Endothelial cell of umbilical vein (primary cell): ENCODE data around the gene PACSIN2. TPM values are rescaled to one million over a fixed set of nuclear protein-coding genes. Genes with fewer than 3 reads are reported as not detected.

Source experiments
- BruUV-seq: library from RNA; stranded (reverse); fragments of 400-500 nt; replicated peaks from 2 replicates; lab custom pipeline; 2021; lab: Mats Ljungman, UMichigan
- CTCF ChIA-PET: fragments of 300-600, 350-600 bp; sonication (Branson Sonifier 250); formaldehyde crosslinking; loops from one replicate; lab custom pipeline; 2021; ENCODE audit warnings: antibody characterized with exemption, inconsistent platforms; lab: Charles Lee
- POLR2A ChIA-PET: fragments of 300-600, 350-600 bp; sonication (Branson Sonifier 250); formaldehyde crosslinking; loops from one replicate; lab custom pipeline; 2021; ENCODE audit warnings: antibody characterized with exemption, inconsistent platforms; lab: Charles Lee
- DNase-seq: peaks from one replicate; pipeline ENCODE4 v3.0.0-alpha.2; 2011; ENCODE audit warnings: low read depth, low spot score
- FAIRE-seq: peaks from 2 replicates; lab custom pipeline; 2011; peaks lifted over from hg19 to GRCh38; lab: Jason Lieb, UNC
- H2AFZ ChIP-seq: 2 replicates; pipeline ENCODE4 v1.6.0; 2012; ENCODE audit warnings: low read depth, low read length, control low read depth, inconsistent platforms
- H3K27ac ChIP-seq: 2 replicates; pipeline ENCODE4 v1.5.1; 2011; ENCODE audit warnings: low read depth, mild to moderate bottlenecking, control low read depth, low read length, moderate library complexity; ENCODE audit not compliant: insufficient read depth
- H3K27me3 ChIP-seq, 2 experiments: 2 replicates each; pipeline versions ENCODE4 v1.6.0 to v1.6.1; 2011; ENCODE audit warnings: low read length in 2 of 2, mixed read lengths in 1 of 2; ENCODE audit not compliant: control insufficient read depth in 2 of 2, insufficient read depth in 2 of 2
- H3K36me3 ChIP-seq, 2 experiments: 2 replicates in 1 of 2; 3 replicates in 1 of 2; pipeline ENCODE4 v1.5.1; 2011; ENCODE audit warnings: low read length in 2 of 2, mild to moderate bottlenecking in 1 of 2, moderate library complexity in 1 of 2; ENCODE audit not compliant: control insufficient read depth in 2 of 2, insufficient read depth in 2 of 2; ENCODE audit errors: extremely low read depth in 1 of 2
- H3K4me1 ChIP-seq: 3 replicates; pipeline ENCODE4 v1.5.1; 2011; ENCODE audit warnings: mild to moderate bottlenecking, low read length; ENCODE audit not compliant: control insufficient read depth, insufficient read depth; ENCODE audit errors: extremely low read depth
- H3K4me2 ChIP-seq: 2 replicates; pipeline ENCODE4 v1.6.1; 2011; ENCODE audit warnings: low read length, control low read depth, mixed read lengths; ENCODE audit not compliant: insufficient read depth
- H3K4me3 ChIP-seq, 3 experiments: fragments of 200-600 bp in 1 of 3; sonication (generic), shearing (Covaris generic) in 1 of 3; replicated peaks in 1 of 3; 2 replicates each; pipeline ENCODE4 v1.5.1; 2011 to 2016; ENCODE audit warnings: control low read depth in 3 of 3, low read length in 3 of 3, mild to moderate bottlenecking in 2 of 3, inconsistent platforms in 1 of 3, low read depth in 1 of 3, moderate library complexity in 1 of 3; ENCODE audit not compliant: insufficient read depth in 1 of 3
- H3K79me2 ChIP-seq: 2 replicates; pipeline ENCODE4 v1.6.0; 2012; ENCODE audit warnings: low read length, inconsistent platforms; ENCODE audit not compliant: control insufficient read depth, insufficient read depth
- H3K9ac ChIP-seq: replicated peaks from 2 replicates; pipeline ENCODE3; 2011; ENCODE audit warnings: low read length, control low read depth; ENCODE audit not compliant: insufficient read depth; ENCODE audit errors: extremely low read depth
- H3K9me1 ChIP-seq: replicated peaks from 3 replicates; pipeline ENCODE4 v1.6.0; 2011; ENCODE audit warnings: mild to moderate bottlenecking, low read length; ENCODE audit not compliant: control insufficient read depth, insufficient read depth; ENCODE audit errors: extremely low read depth
- H3K9me3 ChIP-seq: replicated peaks from 2 replicates; pipeline ENCODE4 v1.5.1; 2012; ENCODE audit warnings: low read length, inconsistent platforms; ENCODE audit not compliant: control insufficient read depth, insufficient read depth
- H4K20me1 ChIP-seq: replicated peaks from 2 replicates; pipeline ENCODE3; 2011; ENCODE audit warnings: mild to moderate bottlenecking, low read length; ENCODE audit not compliant: control insufficient read depth, insufficient read depth; ENCODE audit errors: extremely low read depth
- EZH2 ChIP-seq: IDR thresholded peaks from 2 replicates; pipeline ENCODE4 v1.6.1; 2012; ENCODE audit warnings: borderline replicate concordance, low read depth, mild to moderate bottlenecking, moderate library complexity, low read length, inconsistent platforms; ENCODE audit not compliant: severe bottlenecking
- GATA2 ChIP-seq: IDR thresholded peaks from 2 replicates; pipeline ENCODE4 v1.7.0; 2011; ENCODE audit warnings: low read depth, mild to moderate bottlenecking, moderate library complexity, mixed read lengths, low read length; ENCODE audit not compliant: insufficient read length, insufficient read depth
- JUN ChIP-seq: IDR thresholded peaks from 2 replicates; pipeline ENCODE4 v1.6.1; 2011; ENCODE audit warnings: borderline replicate concordance, low read depth; ENCODE audit not compliant: insufficient read length, insufficient read depth
- MYC ChIP-seq: IDR thresholded peaks from one replicate; pipeline ENCODE4 v1.6.1; 2011; ENCODE audit warnings: mild to moderate bottlenecking, low read depth, low read length
- POLR2A ChIP-seq: IDR thresholded peaks from 2 replicates; pipeline ENCODE4 v1.6.1; 2012; ENCODE audit warnings: low read depth, mild to moderate bottlenecking, control low read depth, low read length
- dilution Hi-C: fragments of 300-500 bp; cut with MboI; formaldehyde crosslinking; loops from one replicate; pipeline ENCODE4 v1.15.0; 2019; ENCODE audit warnings: low sequenced_read_pairs; ENCODE audit not compliant: extremely low pct_ligation_motif_present
- intact Hi-C: fragments of 100-400 bp; cut with micrococcal nuclease; formaldehyde crosslinking; loops from one replicate; pipeline ENCODE4 v1.10.0; 2022
- polyA plus RNA-seq, 4 experiments: library from polyadenylated mRNA; depleted of rRNA in 3 of 4; stranded (reverse) in 3 of 4; unstranded in 1 of 4; fragments of >200 nt; gene quantifications; 2 replicates each; pipeline versions ENCODE4 v1.2.1 to v1.2.3, GENCODE V29; 2011 to 2012; ENCODE audit warnings: missing spikeins in 1 of 4
- total RNA-seq: library from RNA; stranded (reverse); gene quantifications from 2 replicates; pipeline ENCODE4 v1.2.3, GENCODE V29; 2021
- TF ChIP-seq, protein P1 (sequence below), 2 donors: IDR thresholded peaks; 1 replicate in 1 of 2; 2 replicates in 1 of 2; pipeline ENCODE4 v1.5.1; 2011; ENCODE audit warnings: low read length in 2 of 2, mild to moderate bottlenecking in 2 of 2, moderate library complexity in 2 of 2, control low read depth in 1 of 2, inconsistent platforms in 1 of 2, low read depth in 1 of 2; ENCODE audit not compliant: insufficient read depth in 1 of 2; ENCODE audit errors: extremely low read depth in 1 of 2

PACSIN2 gene
- total and polyA plus RNA-seq, 2 donors (not counting 3 experiments of a cell fraction or from before 2014, with no cell fraction given) = 46.2 to 64.5 TPM

DNA sequence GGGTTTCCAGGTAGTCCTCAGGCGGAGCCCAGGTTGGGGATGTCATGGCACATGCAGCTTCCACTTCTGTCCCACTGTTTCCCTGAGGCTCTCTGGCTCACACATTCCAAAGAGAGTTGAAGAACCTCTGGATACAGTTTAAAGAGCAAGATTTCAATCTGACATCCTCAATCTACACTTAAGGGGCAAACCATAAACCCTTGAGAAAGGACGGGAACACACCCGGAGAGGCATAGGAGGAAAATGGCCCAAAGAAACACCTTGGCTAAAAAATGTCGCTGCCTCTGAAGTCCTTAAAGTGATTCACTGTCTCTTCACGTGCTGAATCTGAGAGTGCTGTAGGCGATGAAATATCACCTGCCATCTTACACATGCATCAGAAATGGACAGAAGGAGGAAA lies 87.0 kb downstream of the PACSIN2 start:
- no TSS peak for BruUV-seq
- dilution Hi-C loops = no loop called here
- CTCF ChIA-PET = interaction anchor here (1.3 kb wide), 1 partner anchor 8 kb away, joined by 4 read pairs; no protein-coding TSS in a partner anchor
- Histone ChIP-seq H4K20me1 (no peaks in the 10 kb centered on the region), H3K9me3 (no peaks in the 10 kb centered on the region), H3K27ac (no peak overlapping the region), H3K27me3 (no peaks in the 10 kb centered on the region), H3K36me3 (no peaks in the 10 kb centered on the region), H3K9ac (no peak overlapping the region), H2AFZ (no peak overlapping the region), H3K4me2 (no peak overlapping the region), H3K79me2 (peaks cover 30% of the 10 kb centered on the region), H3K4me3 (no peak overlapping the region), H3K9me1 (no peaks in the 10 kb centered on the region), H3K4me1 (peaks cover 24% of the 10 kb centered on the region)
- DNase-seq = no peak
- POLR2A ChIA-PET = no interaction called here
- intact Hi-C loops = no loop called here
- TF ChIP-seq, protein P1, sequence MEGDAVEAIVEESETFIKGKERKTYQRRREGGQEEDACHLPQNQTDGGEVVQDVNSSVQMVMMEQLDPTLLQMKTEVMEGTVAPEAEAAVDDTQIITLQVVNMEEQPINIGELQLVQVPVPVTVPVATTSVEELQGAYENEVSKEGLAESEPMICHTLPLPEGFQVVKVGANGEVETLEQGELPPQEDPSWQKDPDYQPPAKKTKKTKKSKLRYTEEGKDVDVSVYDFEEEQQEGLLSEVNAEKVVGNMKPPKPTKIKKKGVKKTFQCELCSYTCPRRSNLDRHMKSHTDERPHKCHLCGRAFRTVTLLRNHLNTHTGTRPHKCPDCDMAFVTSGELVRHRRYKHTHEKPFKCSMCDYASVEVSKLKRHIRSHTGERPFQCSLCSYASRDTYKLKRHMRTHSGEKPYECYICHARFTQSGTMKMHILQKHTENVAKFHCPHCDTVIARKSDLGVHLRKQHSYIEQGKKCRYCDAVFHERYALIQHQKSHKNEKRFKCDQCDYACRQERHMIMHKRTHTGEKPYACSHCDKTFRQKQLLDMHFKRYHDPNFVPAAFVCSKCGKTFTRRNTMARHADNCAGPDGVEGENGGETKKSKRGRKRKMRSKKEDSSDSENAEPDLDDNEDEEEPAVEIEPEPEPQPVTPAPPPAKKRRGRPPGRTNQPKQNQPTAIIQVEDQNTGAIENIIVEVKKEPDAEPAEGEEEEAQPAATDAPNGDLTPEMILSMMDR (IDR thresholded peaks at IDR 0.05; ENCODE audit: extremely low read depth in 1 of 2, insufficient read depth in 1 of 2, low read depth in 1 of 2, low read length in 2 of 2) = no peak
- TF ChIP-seq EZH2 (no peak), POLR2A (no peak), GATA2 (no peak), MYC (no peak), JUN (no peak)
- no peak for FAIRE-seq
